HG02759 (cell line): ENCODE data around the gene RUSC1.
"Not testable (repeated sequence)": the region's sequence is repeated elsewhere in the genome, so short reads cannot be mapped to it uniquely, and the experiment has no call there.

Experiments
- ATAC-seq: cut with Tn5 transposase; IDR thresholded peaks from one replicate; pipeline ENCODE4 v1.9.1; 2021; ENCODE audit warnings: mild to moderate bottlenecking, moderate library complexity; ENCODE audit not compliant: unreplicated experiment

Gene RUSC1

GRCh38 chr1:155321639-155322503, 1.2 kb downstream of the RUSC1 start:
- no peak for ATAC-seq

- no peak for ATAC-seq
Measured at GRCh38 chr1:155322571-155322952, 1.9 kb downstream of the RUSC1 start.

- ATAC-seq = peak; percentile 52
Measured at GRCh38 chr1:155322953-155323728, 2.4 kb downstream of the RUSC1 start.

- peak; percentile 49 for ATAC-seq
Measured at GRCh38 chr1:155323729-155324036, 3.0 kb downstream of the RUSC1 start.

- ATAC-seq = peak; percentile 69
Measured at GRCh38 chr1:155324037-155324716, 3.5 kb downstream of the RUSC1 start.

GRCh38 chr1:155324717-155325602, 4.3 kb downstream of the RUSC1 start:
- no peak for ATAC-seq

GRCh38 chr1:155325603-155325893, 4.9 kb downstream of the RUSC1 start:
- ATAC-seq = no peak

GRCh38 chr1:155326020-155326526, 5.4 kb downstream of the RUSC1 start:
- ATAC-seq = no peak

- no peak for ATAC-seq
Measured at GRCh38 chr1:155326631-155327037, 5.9 kb downstream of the RUSC1 start.

GRCh38 chr1:155327981-155328380, 7.3 kb downstream of the RUSC1 start:
- ATAC-seq = no peak

- not testable (repeated sequence) for ATAC-seq
Measured at GRCh38 chr1:155328856-155329255, 8.2 kb downstream of the RUSC1 start.

- ATAC-seq = no peak
Measured at GRCh38 chr1:155329980-155330598, 9.4 kb downstream of the RUSC1 start.

- ATAC-seq = no peak
Measured at GRCh38 chr1:155334962-155335361, 14.3 kb downstream of the RUSC1 start.

- ATAC-seq = no peak
Measured at GRCh38 chr1:155339515-155340097, 18.9 kb downstream of the RUSC1 start.

- ATAC-seq = no peak
Measured at GRCh38 chr1:155342842-155343241, 22.1 kb downstream of the RUSC1 start.

GRCh38 chr1:155352631-155353030, 31.9 kb downstream of the RUSC1 start:
- ATAC-seq = no peak

- no peak for ATAC-seq
Measured at GRCh38 chr1:155360051-155360450, 39.4 kb downstream of the RUSC1 start.

GRCh38 chr1:155379180-155379579, 58.5 kb downstream of the RUSC1 start:
- no peak for ATAC-seq

- ATAC-seq = no peak
Measured at GRCh38 chr1:155379631-155380090, 59.0 kb downstream of the RUSC1 start.
